Fibroblast of skin of right biceps (primary cell): ENCODE results near the gene DQX1.
"Not testable (repeated sequence)": the region's sequence is repeated elsewhere in the genome, so short reads cannot be mapped to it uniquely, and the experiment has no call there.

Source experiments
- DNase-seq: peaks from one replicate; pipeline ENCODE4 v3.0.0-alpha.2; 2013

Gene DQX1

GRCh38 chr2:74491648-74492544 is 34.1 kb downstream of the DQX1 start:
- DNase-seq, result no peak

- no peak for DNase-seq
These were observed 36.1 kb downstream of the DQX1 start for GRCh38 chr2:74489906-74490305.

GRCh38 chr2:74488643-74489481 is 37.2 kb downstream of the DQX1 start:
- no peak for DNase-seq

- no peak for DNase-seq
These were observed 39.9 kb downstream of the DQX1 start for GRCh38 chr2:74486141-74486540.

GRCh38 chr2:74483675-74484164 is 42.3 kb downstream of the DQX1 start:
- not testable (repeated sequence) for DNase-seq

GRCh38 chr2:74482801-74483674 is 43.0 kb downstream of the DQX1 start, which contains the start of the genes CCDC142 and TTC31:
CCDC142 (minus strand) TSS chr2:74482998; CDS start chr2:74482837, 161 bp downstream.
TTC31 (plus strand) TSS chr2:74483081; CDS start chr2:74483096, 15 bp downstream.
- DNase-seq, result peak; percentile 95

GRCh38 chr2:74481961-74482800 is 43.9 kb downstream of the DQX1 start:
- DNase-seq, result no peak

GRCh38 chr2:74481431-74481830 is 44.6 kb downstream of the DQX1 start:
- no peak for DNase-seq

- DNase-seq, result no peak
These were observed 51.1 kb downstream of the DQX1 start for GRCh38 chr2:74474899-74475298.

GRCh38 chr2:74474481-74474880 is 51.5 kb downstream of the DQX1 start:
- no peak for DNase-seq

GRCh38 chr2:74472945-74473258 is 53.1 kb downstream of the DQX1 start:
- no peak for DNase-seq

- peak; percentile 95 for DNase-seq
These were observed 53.7 kb downstream of the DQX1 start, which contains the start of gene MRPL53 for GRCh38 chr2:74472086-74472944. MRPL53 (minus strand) TSS chr2:74472680; CDS start chr2:74472660, 20 bp downstream.

GRCh38 chr2:74471332-74472065 is 54.5 kb downstream of the DQX1 start:
- no peak for DNase-seq

- DNase-seq, result not testable (repeated sequence)
These were observed 55.3 kb downstream of the DQX1 start for GRCh38 chr2:74470742-74471141.
